DOHH2 (cell line): ENCODE results near the gene CEP112.
A peak's percentile ranks its signal among the peaks of the same experiment; 100 is the strongest.

Experiments
- H3F3A ChIP-seq: fragments of 200-600 bp; sonication (generic), shearing (Covaris generic); 2 replicates; pipeline ENCODE4 v1.6.0; 2016; ENCODE audit warnings: antibody characterized with exemption, mild to moderate bottlenecking; ENCODE audit not compliant: control insufficient read depth, insufficient read depth
- H3K27ac ChIP-seq: fragments of 200-600 bp; sonication (generic); 2 replicates; pipeline ENCODE4 v1.5.1; 2014; ENCODE audit warnings: low read depth, mild to moderate bottlenecking, low read length, moderate library complexity
- H3K27me3 ChIP-seq: fragments of 200-600 bp; sonication (generic); 2 replicates; pipeline ENCODE4 v1.6.1; 2014; ENCODE audit warnings: mild to moderate bottlenecking, low read length, mixed read lengths; ENCODE audit not compliant: control insufficient read depth
- H3K36me3 ChIP-seq: fragments of 200-600 bp; sonication (generic); 2 replicates; pipeline ENCODE4 v1.6.1; 2014; ENCODE audit warnings: mild to moderate bottlenecking, low read length, moderate library complexity, mixed read lengths; ENCODE audit not compliant: control insufficient read depth
- H3K4me1 ChIP-seq: fragments of 200-600 bp; sonication (generic); 2 replicates; pipeline ENCODE4 v1.6.1; 2014; ENCODE audit warnings: mild to moderate bottlenecking, low read length, mixed read lengths; ENCODE audit not compliant: control insufficient read depth
- H3K4me2 ChIP-seq: fragments of 200-600 bp; sonication (generic); 2 replicates; pipeline ENCODE4 v1.6.0; 2014; ENCODE audit warnings: mild to moderate bottlenecking, low read length, moderate library complexity
- H3K4me3 ChIP-seq: fragments of 200-600 bp; sonication (generic); 2 replicates; pipeline ENCODE4 v1.5.1; 2014; ENCODE audit warnings: mild to moderate bottlenecking, low read length, mixed read lengths
- H3K79me2 ChIP-seq: fragments of 200-600 bp; sonication (generic); 2 replicates; pipeline ENCODE4 v1.6.1; 2014; ENCODE audit warnings: mild to moderate bottlenecking, low read length, mixed read lengths; ENCODE audit not compliant: control insufficient read depth
- H3K9me2 ChIP-seq: fragments of 200-600 bp; sonication (generic); replicated peaks from 2 replicates; pipeline ENCODE4 v1.6.1; 2014; ENCODE audit warnings: mild to moderate bottlenecking, low read length, mixed read lengths; ENCODE audit not compliant: control insufficient read depth
- H3K9me3 ChIP-seq: fragments of 200-600 bp; sonication (generic); 2 replicates; pipeline ENCODE4 v1.6.1; 2014; ENCODE audit warnings: antibody characterized with exemption, low read length, mixed read lengths; ENCODE audit not compliant: control insufficient read depth, insufficient read depth
- H4K20me1 ChIP-seq: fragments of 200-600 bp; sonication (generic); 2 replicates; pipeline ENCODE4 v1.6.0; 2014; ENCODE audit warnings: low read depth, mild to moderate bottlenecking, antibody characterized with exemption, low read length, moderate library complexity; ENCODE audit not compliant: control insufficient read depth, insufficient read depth
- EZH2phosphoT487 ChIP-seq: fragments of 200-600 bp; sonication (generic); IDR thresholded peaks from 2 replicates; pipeline ENCODE4 v1.6.1; 2017; ENCODE audit warnings: borderline replicate concordance, mild to moderate bottlenecking, antibody characterized with exemption, low read length, moderate library complexity, mixed read lengths
- TF ChIP-seq, protein P1 (sequence below): fragments of 200-600 bp; sonication (generic); IDR thresholded peaks from one replicate; pipeline ENCODE4 v1.5.1; 2014; ENCODE audit warnings: antibody characterized with exemption, mild to moderate bottlenecking, low read depth, low read length; ENCODE audit not compliant: poor library complexity, severe bottlenecking

CEP112 gene

DNA sequence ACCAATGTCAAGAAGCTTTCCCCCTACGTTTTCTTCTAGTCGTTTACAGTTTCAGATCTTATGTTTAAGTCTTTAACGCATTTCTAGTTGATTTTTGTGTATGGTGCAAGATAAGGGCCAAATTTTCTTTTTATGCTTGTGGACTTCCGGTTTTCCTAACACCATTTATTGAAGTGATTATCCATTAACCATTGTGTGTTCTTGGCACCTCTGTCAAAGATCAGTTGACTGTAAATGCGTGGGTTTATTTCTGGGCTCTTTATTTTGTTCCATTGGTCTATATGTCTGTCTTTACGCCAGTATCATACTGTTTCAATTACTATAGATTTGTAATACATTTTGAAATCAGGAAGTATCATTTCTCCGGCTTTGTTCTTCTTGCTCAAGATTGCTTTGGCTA lies 49.5 kb downstream of the CEP112 start:
- peaks cover 22% of the 10 kb centered on the region for H3F3A ChIP-seq
- peak overlapping the region; percentile 79 for H3K27ac ChIP-seq
- TF ChIP-seq EZH2phosphoT487: no peak
- TF ChIP-seq, protein P1, sequence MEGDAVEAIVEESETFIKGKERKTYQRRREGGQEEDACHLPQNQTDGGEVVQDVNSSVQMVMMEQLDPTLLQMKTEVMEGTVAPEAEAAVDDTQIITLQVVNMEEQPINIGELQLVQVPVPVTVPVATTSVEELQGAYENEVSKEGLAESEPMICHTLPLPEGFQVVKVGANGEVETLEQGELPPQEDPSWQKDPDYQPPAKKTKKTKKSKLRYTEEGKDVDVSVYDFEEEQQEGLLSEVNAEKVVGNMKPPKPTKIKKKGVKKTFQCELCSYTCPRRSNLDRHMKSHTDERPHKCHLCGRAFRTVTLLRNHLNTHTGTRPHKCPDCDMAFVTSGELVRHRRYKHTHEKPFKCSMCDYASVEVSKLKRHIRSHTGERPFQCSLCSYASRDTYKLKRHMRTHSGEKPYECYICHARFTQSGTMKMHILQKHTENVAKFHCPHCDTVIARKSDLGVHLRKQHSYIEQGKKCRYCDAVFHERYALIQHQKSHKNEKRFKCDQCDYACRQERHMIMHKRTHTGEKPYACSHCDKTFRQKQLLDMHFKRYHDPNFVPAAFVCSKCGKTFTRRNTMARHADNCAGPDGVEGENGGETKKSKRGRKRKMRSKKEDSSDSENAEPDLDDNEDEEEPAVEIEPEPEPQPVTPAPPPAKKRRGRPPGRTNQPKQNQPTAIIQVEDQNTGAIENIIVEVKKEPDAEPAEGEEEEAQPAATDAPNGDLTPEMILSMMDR: no peak
- no peaks in the 10 kb centered on the region for H3K79me2 ChIP-seq
- peak overlapping the region; percentile 70 for H3K4me2 ChIP-seq
- peaks cover 18% of the 10 kb centered on the region for H3K36me3 ChIP-seq
- H3K9me3 ChIP-seq: peaks cover 6% of the 10 kb centered on the region; the same call in 1 of the 2 replicates
- H3K4me1 ChIP-seq: peaks cover 82% of the 10 kb centered on the region
- H4K20me1 ChIP-seq: no peaks in the 10 kb centered on the region
- H3K4me3 ChIP-seq: peak overlapping the region; percentile 57
- no peaks in the 10 kb centered on the region for H3K9me2 ChIP-seq
- H3K27me3 ChIP-seq: no peaks in the 10 kb centered on the region

DNA sequence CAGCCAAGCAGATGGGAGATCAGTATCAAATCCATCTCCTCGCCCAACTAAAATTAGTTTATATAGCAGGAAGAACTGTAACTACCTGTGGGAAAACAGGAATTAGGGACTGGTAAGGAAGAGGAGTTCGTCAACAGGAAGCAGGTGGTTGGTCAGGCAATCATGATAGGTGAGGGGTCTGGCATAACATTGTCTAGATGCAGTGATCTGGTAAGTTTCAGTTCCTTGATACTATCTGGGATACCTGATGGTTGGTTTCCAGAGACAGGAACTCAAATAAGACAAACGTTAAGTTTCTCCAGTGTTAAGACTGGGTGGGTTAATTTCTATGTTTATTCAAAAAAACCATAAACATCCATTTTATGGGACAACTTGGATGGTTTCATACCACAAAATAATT lies 53.8 kb downstream of the CEP112 start:
- H3K9me2 ChIP-seq: no peaks in the 10 kb centered on the region
- no peaks in the 10 kb centered on the region for H3K79me2 ChIP-seq
- H3K4me1 ChIP-seq: peaks cover 80% of the 10 kb centered on the region
- peak overlapping the region; percentile 54 for H3K4me3 ChIP-seq
- no peaks in the 10 kb centered on the region for H4K20me1 ChIP-seq
- peaks cover 10% of the 10 kb centered on the region; the same call in 1 of the 2 replicates for H3K9me3 ChIP-seq
- peaks cover 24% of the 10 kb centered on the region for H3K36me3 ChIP-seq
- no peaks in the 10 kb centered on the region for H3K27me3 ChIP-seq
- H3K27ac ChIP-seq: peak overlapping the region; percentile 79
- peaks cover 22% of the 10 kb centered on the region for H3F3A ChIP-seq
- no peak for TF ChIP-seq EZH2phosphoT487
- TF ChIP-seq, protein P1: no peak
- peak overlapping the region; percentile 63 for H3K4me2 ChIP-seq

DNA sequence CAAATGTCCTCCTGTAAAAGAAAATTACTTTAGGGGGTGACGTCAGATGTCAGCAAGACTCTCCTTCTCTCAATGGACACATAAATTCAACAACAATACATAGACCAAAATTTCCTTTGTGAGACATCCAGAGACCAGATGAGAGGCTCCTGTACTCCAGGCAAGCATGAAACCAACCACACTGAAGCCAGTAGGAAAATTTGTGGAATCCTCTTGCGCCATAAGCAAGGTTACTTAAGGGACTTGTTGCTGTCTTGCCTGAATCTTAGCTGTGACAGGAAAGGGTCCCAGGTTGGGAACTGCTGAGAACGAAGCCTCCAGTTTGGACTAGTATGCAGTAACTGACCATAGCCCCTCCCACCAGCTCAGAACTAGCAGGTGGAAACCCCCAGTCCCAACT lies 56.0 kb downstream of the CEP112 start:
- H3K9me2 ChIP-seq: no peaks in the 10 kb centered on the region
- H3K79me2 ChIP-seq: no peaks in the 10 kb centered on the region
- H3K4me2 ChIP-seq: peak overlapping the region; percentile 63

More for the DNA sequence above, 56.0 kb downstream of the CEP112 start:
- H4K20me1 ChIP-seq: no peaks in the 10 kb centered on the region
- H3K27ac ChIP-seq: 0 out of 2 replicates have a peak overlapping the region, but pooled peaks have one; percentile 79
- TF ChIP-seq EZH2phosphoT487: no peak
- TF ChIP-seq, protein P1: no peak
- H3K9me3 ChIP-seq: peaks cover 10% of the 10 kb centered on the region; the same call in 1 of the 2 replicates
- H3K4me1 ChIP-seq: peaks cover 58% of the 10 kb centered on the region
- H3K36me3 ChIP-seq: peaks cover 21% of the 10 kb centered on the region
- peak overlapping the region; percentile 13; the same call in 1 of the 2 replicates for H3K4me3 ChIP-seq
- peaks cover 11% of the 10 kb centered on the region for H3F3A ChIP-seq
- no peaks in the 10 kb centered on the region for H3K27me3 ChIP-seq
